NCI-H345 (cell line): ENCODE data around the gene IMPA2.
A peak's percentile ranks its signal among the peaks of the same experiment; 100 is the strongest.
"Not testable (repeated sequence)": the region's sequence is repeated elsewhere in the genome, so short reads cannot be mapped to it uniquely, and the experiment has no call there.

Experiments used
- DNase-seq: peaks from one replicate; lab custom pipeline; 2025; lab: John Stamatoyannopoulos, UW

Gene IMPA2

DNA sequence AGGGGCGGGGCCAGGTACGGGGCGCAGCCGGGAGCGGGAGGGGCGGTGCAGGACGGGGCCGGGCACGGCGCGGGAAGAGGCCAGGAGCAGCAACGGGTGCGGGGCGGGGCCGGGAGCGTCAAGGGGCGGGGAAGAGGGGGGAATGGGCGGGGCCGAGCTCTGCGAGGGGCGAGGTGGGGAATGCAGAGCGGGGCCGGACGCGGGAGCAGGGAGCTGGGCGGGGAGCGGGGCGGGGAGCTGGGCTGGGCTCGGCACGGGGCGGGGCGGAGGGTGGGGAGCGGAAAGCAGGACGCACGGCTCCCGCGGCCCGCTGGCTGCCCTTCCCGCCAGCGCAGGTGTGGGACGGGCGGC is at the start of gene IMPA2:
TSS of gene IMPA2 (plus strand) at position 316 of the 351 bp plus-strand sequence. CDS start 163 bp downstream, outside the sequence.
- peak; percentile 97 for DNase-seq

DNA sequence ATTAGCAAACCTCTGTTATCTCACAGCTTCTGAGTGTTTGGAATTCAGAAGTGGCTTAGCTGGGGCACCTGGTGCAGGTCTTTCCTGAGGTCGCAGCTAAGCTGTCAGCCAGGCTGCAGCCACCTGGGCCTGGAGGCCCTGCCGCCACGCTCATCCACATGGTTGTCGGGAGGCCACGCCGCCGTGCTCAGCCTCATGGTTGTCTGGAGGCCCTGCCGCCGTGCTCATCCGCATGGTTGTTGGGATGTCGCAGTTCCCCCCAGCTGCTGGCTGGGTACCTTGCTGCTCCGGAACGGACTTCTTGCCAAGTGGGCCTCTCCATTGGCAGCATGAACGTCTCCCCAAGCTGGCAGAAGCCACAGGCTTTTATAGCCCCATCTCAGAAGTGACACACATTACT is 48.9 kb upstream of the IMPA2 start:
- no peak for DNase-seq

DNA sequence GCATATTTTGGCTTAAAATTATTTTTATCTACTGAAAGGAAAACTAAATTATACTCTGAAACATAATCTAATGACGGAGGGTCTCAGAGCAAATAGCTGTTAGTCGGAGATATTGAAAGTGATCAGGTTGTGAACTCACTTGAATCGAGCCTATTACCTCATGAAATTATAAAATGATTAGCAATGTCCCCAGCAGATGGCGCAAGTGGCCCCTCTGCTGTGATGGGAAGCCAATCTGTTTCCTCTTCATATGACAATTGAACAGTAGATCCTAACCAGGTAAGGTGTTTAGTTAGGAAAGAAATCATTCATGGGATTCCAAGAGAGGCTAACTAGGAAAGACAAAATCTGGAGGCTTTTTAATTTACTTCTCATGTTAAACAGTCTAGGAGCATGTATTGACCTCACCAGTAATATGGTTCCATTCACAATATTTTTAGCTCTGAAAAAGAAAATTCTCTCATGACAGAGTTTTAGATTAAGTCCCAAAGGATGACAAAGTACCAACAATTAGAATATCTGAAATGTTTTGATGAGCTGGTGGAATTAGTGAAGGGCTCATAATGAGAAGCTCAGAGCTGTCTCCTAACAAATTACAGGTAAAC is 43.3 kb upstream of the IMPA2 start:
- DNase-seq: peak; percentile 71

GRCh38 chr18:11940956-11941355 is 40.4 kb upstream of the IMPA2 start:
- no peak for DNase-seq

- no peak for DNase-seq
These were observed 37.8 kb upstream of the IMPA2 start for GRCh38 chr18:11943551-11943950.

GRCh38 chr18:11944252-11944651 is 37.1 kb upstream of the IMPA2 start:
- DNase-seq: no peak

DNA sequence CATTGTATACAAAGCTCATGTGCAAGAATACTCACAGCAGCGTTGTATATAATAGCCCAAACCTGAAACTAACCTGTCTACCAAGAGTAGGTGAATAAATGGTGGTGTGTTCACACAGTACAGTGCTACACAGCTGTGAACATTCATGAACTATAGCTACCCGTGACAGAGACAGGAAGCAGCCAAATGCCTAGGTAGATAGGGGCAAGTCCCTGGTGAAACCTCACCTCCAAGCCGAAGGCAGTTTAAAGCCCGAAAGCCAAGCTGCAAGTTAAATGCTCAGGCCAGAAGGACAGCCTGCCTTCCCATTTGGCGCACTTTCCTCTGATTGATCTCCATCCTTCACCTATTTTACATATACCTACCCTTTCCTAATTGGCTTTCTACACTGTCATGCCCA is 36.5 kb upstream of the IMPA2 start:
- no peak for DNase-seq

GRCh38 chr18:11945834-11946659 is 35.3 kb upstream of the IMPA2 start:
- not testable (repeated sequence) for DNase-seq

DNA sequence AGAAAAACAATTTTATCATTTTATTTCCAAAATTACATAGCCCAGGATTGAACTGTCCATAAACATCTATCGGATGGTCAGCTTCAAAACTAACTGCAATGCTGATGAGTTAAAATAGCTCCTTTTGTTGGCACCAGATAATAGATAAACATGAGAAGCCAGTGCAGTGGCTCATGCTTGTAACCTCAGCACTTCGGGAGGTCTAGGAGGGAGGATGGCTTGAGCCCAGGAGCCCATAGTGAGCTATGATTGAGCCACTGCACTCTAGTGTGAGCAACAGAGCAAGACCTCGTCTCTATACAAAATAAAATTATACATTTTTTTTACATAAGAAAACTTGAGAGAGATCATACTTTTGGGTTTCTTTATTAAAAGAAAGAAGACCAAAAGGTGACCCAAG is 34.6 kb upstream of the IMPA2 start:
- DNase-seq: no peak

- no peak for DNase-seq
These were observed 33.8 kb upstream of the IMPA2 start for GRCh38 chr18:11947214-11948191.

DNA sequence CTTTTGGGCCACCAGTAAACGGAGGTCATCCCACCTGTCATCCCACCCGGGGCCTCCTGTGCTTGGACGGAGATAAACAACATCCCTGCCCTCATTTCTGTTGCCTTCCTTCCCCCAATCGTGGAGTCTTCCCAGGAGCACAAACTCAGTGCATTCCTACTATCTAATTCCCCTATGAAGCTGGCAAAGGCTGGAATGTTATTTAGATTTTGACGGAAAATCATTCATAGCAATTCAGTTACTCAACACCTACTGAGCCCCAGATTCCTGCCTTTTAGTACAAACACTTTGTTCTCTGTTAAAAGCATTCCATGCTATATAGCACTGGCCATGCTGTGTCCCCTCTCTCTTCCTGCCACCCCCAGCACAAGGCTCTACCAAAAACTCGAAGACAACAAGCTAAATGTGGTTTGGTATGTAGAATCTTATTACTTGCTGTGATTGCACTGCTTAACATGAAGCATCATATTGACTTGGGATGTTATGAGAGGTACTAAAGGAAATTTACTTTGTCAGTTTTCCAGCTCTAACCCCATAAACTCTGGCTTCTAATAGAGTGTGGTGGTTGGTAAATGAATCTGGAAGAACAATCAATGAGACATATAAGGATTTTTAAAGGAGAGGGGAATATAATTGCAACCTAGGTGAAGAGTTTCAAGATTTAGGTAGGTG is 32.3 kb upstream of the IMPA2 start:
- DNase-seq: no peak

- DNase-seq: no peak
These were observed 30.5 kb upstream of the IMPA2 start for GRCh38 chr18:11950824-11951223.

- no peak for DNase-seq
These were observed 29.9 kb upstream of the IMPA2 start for GRCh38 chr18:11951390-11951851.

- DNase-seq: no peak
These were observed 28.2 kb upstream of the IMPA2 start for GRCh38 chr18:11953113-11953512.

DNA sequence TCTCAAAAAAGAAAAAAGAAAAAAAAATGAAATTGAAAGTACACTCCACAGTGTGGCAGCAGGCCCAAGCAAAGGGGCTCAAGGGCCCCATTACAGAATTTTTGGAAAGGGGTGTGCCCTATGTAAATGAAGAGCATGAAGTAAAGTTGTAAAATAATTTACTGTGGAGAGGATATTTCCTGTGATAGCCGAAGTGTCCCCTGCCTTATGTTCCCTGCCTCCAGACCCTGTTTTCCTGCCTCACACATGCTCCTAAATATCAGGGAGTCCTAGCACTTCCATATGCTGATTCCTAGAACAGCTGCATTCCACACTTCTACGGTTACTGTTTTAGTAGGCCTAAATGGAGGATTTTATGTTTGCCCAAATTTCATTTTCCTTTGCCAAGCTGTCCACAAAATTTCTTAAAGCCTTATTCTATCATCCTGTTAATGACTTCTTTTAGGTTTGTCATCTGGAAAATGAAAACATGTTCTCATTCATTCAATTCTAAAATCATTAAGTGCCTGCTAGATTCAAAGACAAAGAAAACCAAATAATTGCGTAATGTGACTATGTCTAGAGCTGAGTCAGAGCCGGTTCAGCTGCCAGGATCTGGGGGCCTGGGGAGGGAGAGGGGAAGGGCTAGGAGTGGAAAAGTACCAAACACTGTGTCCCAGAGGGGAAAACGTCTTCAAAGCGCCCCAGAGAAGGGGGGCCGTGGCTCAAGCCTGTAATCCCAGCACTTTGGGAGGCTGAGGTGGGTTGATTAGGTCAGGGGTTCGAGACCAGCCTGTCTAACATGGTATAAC is 25.9 kb upstream of the IMPA2 start:
- DNase-seq: no peak

GRCh38 chr18:11956371-11957308 is 24.7 kb upstream of the IMPA2 start:
- no peak for DNase-seq

DNA sequence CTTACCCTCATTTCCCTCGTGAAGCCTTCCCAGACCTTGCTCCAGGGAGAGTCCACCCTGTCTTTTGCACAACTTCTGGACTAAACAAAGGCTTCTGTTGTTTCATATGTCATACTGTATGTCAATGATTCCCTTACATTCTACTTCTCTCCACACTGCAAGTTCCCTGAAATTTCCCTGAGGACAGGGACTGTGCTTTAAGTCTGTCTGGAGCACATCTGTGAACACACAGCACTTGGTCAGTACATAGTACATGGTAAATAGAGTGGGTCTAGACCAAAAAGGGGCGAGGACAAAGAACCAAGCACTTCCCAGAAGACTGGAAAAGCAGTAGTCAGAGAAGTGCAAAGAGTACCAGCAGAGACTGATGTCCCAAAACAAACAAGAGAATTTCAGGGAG is 23.7 kb upstream of the IMPA2 start:
- no peak for DNase-seq

DNA sequence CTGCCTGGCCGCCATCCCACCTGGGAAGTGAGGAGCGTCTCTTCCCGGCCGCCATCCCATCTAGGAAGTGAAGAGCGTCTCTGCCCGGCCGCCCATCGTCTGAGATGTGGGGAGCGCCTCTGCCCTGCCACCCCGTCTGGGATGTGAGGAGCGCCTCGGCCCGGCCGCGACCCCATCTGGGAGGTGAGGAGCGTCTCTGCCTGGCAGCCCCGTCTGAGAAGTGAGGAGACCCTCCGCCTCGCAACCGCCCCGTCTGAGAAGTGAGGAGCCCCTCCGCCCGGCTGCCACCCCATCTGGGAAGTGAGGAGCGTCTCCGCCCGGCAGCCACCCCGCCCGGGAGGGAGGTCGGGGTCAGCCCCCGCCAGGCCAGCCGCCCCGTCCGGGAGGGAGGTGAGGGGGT is 21.7 kb upstream of the IMPA2 start:
- not testable (repeated sequence) for DNase-seq

DNA sequence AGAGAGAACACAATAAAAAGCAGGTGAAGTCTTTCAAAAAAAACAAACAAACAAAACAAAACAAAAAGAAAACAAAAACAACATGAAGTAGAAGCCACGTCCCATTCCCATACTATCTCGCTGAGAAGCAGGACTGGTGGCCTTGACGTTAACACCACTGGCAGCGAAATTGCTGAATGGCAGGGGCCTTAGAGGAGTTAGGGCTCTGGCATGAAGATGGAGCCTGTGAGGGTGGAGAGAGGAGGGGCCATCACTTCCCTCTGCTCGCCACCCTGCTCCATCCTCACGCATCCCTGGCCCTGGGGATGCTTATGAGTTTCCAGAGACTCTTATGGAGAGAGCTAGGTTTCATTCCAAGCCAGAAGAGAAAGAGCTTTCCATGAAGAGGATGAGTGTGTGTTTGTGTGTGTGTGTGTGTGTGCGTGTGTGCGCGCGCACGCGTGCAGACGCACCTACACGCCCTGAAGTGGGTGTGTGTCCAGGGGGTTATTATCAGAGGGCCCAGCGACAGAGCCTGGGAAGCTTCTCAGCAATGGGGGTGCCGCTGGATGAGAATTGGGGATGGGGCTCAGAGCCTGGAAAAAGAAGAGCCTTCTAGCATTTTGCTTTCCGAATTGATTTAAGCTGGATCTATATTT is 20.4 kb upstream of the IMPA2 start:
- no peak for DNase-seq
